GM19324 (cell line): ENCODE measurements around the gene ATP2B2.

Source experiments
- ATAC-seq: cut with Tn5 transposase; IDR thresholded peaks from one replicate; pipeline ENCODE4 v1.9.1; 2021; ENCODE audit warnings: mild to moderate bottlenecking, moderate library complexity; ENCODE audit not compliant: unreplicated experiment, low FRiP score

The ATP2B2 gene

DNA sequence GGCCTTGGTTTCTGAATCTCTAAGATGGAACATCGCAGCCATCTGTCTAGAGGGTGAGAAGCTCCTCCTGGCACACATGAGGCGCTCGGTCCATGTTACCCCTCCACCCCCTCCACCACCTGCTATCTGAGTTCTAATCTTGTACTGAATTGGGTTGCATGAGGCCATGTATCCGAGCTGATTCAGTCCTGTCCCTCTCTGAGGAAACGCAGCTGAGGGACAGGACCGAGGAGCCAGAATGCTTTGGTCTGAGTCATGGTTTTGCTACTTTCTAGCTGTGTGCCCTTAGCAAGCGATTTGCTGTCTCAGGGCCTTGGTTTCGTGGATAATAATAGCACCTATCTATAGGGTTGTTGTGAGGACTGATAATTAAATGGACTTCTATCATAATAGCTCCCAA lies 96.7 kb downstream of the ATP2B2 start:
- ATAC-seq: no peak

DNA sequence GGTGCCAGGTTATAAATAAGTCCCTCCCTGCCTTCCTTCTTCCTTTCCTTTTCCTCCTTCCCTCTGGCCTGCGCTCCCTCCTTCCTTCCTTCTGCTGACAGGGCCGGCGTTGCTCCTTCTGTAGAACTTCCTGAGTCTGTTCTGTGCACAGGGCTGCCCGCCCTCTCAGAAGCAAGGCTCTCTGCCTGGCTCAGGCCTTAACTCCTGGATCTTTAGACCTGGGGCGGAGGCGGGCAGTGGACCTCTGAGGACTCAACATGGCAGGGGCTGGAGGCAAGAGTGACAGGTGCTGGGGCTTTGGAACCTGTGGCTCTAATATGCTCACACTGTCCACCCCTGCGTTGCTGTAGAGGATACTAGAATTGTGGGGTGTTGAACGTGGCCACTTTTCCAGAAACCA lies 98.0 kb downstream of the ATP2B2 start:
- ATAC-seq: no peak

DNA sequence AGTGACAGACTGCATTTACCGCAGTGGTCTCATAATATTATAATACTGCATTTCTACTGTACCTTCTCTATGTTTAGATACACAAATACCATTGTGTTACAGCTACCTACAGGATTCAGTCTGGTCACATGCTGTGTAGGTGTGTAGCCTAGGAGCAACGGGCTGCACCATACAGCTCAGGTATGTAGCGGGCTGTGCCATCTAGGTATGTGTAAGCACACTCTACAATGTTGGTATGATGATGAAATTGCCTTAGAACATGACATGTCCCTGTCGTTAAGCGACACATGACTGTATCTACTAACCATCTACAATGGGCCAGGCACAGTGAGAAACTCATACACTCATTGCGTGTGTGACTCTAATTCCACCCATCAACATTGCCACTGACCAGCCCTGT lies 99.0 kb downstream of the ATP2B2 start:
- no peak for ATAC-seq

DNA sequence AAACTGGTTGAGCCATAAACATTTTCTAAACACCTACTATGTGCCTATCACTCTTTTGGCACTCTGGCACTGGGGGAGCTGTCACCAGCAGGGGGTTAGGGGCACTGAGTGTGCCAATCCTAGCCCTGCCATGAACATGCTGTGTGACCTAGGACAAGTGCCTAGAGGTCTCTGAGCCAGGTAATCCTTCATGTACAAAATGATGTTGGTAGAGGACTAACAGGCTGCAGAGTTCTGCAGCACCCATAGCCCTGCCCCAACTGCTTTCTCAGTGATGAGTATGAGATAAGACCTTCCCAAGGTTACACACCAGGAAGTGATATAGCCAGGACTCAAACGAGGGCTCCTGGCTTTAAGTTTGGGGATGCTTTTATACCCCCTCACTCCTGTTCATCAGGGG lies 99.6 kb downstream of the ATP2B2 start:
- ATAC-seq: no peak

DNA sequence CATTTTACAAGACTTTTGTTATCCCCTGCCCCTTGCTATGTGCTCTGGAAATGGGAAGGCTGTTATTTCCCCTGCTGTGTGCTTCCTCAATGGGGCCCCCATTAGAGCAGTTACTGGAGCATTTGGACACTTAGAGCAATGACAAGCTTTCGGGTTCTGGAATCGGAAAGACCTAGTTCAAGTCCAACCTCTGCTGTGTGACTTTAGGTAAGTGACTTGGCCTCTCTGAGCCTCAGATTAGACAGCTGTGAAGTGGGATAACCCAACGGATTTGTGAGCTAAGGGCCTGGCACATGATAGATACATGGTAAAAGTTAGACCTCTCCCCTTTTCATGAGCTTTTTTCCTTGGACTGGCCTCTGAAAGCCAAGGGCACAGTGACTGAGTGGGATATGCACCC lies 100.5 kb downstream of the ATP2B2 start:
- no peak for ATAC-seq

DNA sequence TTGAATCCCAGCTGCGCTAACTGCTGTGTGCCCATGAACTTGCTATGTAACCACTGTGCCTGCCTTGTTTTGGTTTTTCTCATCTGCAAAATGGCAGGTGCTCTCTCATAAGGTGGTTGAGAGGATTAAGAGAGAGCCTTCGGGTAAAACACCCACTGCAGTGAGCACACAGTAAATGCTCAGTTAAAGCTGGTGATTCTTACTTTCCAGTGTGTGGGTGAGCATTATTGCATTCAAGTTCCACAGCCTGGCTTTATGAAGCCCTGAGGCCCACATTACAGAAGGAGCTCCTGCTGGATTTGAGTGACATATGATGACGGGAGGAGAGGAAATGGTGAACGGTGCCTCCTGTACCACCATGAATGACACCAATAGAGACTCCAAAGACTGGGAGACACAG lies 101.0 kb downstream of the ATP2B2 start:
- no peak for ATAC-seq

DNA sequence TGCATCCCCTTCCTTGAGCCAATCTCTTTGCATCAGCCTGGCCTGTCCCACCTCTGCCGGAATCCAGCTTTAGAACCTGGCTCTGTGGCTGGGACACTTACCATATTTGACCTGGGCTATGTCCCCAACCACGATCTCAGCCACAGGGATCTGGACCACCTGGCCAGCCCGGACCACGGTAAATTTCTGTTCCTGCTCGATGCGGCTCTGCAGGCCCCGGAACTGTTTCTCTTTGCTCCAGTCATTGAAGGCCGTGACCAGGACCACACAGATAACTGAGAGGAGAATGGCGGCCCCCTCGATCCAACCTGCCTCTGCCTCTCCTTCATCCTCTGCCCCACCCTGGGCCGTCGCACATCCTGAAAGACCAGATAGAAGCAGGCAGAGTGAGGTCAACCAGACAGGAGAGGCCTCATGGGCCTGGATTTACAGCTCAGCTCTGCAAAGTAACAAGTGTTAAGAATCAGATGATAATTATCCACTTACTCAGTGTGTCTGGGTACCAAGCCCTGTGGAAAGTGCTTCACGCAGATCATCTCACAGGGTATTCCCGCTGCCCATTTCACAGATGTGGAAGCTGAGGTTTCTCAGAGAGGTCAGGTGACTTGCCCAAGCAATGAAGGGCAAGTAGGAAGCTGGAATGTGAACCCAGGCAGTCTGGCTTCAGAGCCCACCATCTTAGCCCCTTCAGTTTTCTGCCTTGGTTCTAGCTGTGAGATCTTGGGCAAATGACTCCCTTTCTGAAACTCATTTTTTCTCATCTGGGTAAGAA lies 103.2 kb downstream of the ATP2B2 start:
- ATAC-seq: no peak

DNA sequence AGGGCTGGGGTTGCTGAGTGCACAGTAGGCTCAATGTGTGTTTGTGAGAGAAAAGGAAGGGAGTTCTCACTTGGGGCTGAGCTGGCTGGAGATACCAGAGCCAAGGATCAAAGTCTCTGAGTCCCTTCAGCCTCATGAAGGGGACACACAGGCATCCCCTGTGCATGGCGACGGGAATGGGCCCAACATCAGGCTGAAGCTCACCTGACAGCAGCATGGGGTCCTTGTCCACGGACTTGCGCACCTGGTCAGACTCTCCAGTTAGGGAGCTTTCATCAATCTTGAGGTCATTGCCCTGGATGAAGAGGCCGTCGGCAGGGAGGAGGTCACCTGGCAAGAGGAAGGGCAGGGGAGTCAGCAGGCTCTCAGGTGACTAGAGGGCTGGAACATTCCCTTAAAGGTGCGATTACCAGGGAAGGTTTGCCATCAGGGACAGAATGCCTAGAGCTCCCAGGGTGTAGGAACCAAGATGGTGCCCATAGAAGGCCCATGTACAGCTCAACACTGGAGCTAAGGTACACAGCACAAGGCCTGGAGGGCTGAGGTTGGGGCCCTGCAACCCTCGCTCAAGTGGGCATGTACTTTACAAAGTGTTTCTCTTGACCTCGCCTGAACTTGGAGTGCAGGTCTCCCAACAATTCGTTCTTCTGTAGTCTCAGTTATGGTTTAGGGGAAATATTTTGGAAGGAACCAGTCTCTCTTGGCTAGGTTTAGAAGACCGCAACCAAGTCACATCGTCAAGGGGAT lies 104.5 kb downstream of the ATP2B2 start:
- ATAC-seq: no peak

DNA sequence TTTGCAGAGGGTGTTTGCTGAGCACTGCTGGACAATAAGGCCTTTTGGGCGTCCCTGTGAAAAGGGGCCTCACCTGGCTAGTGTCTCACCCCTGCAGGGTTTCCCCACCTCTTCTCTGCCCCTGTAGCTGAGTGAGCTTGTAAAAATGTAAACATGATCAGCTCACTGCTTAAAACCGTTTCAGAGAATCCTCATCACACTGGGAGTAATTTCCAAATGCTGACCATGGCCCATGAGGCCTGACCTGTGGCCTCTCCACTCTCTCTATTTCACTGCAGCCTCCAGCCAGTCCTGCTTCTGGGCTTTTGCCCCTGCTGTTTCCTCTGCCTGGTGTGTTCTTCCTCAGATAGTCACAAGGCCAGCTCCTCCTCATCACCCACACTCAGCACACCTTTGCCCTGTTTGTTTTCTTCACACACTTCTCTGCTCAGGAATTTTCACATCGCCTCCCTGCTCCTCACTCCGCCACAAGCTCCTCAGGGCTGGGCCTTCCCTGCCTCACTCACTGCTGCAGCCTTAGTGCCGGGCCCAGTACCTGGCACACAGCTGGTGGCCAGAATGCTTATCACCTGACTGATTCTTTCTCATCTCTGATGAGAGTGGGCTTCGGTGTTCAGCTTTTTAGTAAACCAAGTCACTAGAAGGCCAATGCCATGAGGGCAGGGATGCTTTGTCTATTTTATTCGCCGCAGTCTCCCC lies 105.2 kb downstream of the ATP2B2 start:
- no peak for ATAC-seq

DNA sequence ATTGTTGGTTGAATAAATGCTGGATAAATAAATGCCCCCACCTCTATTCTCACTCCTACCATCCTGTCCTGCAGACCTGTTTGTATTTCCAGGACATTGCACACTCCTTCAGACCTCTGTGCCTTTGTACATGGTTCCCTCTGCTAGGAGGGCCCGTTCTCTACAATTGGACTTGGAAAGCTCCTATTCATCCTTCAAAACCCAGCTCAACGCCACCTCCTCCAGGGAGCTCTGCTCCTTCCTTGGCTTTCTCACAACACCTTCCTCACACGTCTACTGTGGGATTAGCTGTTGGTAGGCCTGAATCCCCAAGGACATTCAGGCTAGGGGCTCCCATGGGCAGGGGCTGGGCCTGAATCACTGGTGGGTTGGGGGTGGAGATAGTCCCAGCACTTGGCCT lies 105.8 kb downstream of the ATP2B2 start:
- no peak for ATAC-seq

DNA sequence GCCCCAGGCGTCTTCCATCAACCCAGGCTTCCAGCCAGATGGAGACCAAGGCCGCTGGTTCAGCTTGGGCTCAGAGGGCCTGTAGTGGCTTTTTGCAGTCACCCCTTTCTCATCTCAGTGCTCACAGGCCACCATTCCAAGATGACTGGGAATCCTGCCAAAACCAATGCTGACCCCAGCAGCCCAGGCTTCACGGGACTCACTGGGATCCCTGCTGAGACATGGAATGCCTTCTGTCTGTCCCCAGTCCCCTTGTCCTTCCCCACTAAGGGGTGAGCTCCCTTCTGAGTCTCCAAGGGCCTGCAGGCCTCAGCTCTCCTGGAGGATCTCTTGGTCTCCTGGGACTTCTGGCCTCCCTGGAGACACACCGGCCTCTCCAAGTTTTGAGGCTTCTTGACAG lies 107.0 kb downstream of the ATP2B2 start:
- no peak for ATAC-seq

DNA sequence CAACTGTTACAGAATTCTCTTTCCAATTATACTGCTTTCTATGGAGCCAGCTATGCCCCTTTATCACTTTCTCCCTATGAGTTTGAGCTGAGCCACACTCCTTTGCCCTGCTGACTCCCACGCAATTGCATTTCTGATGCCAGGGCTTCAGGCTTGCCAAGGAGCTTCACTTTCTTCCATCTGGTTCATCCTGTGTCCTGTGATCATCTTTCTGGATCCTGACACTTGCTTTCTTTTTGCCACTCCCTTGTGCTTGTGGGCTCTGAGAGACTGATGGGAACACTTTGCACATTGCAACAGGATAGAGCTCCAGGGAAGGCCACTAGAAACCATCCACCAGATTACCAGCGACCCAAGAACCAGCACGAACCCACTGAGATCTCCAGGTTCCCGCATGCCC lies 107.5 kb downstream of the ATP2B2 start:
- no peak for ATAC-seq

DNA sequence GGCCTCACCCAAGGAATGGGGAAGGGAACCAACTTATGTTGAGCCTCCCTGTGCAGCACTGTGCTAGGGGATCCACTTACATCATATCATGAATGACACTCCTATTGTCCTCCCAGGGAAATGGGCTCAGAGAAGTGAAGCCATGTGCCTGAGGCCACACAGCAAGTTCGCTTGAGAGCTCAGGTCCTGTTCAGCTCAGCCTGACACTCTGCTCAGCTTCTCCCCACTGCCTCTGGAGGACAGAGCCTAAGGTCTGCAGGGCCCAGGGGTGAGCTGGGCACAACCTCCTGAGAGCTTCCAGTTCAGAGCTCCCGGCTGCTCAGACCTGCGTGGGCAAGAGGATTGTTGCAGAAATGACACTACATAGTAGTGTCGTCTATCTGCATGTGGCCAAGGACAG lies 108.5 kb downstream of the ATP2B2 start:
- ATAC-seq: no peak

DNA sequence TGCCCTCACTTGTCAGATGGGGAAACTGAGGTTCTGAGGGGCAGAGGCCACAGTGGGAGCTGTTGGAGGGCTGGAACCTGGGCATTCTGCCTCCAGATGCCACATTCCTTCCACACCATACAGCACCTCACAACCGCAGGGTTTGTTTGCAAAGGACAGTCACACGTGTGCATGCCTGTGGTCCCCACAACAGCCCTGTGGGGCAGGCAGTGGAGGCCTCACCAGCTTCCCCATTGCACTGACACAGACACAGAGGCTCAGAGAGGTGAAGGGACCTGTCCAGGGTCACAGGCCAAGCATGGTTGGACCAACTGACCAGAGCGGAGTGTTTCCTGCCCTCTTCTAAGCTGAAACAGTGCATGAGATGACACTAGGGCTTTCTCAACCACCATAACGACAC lies 109.3 kb downstream of the ATP2B2 start:
- no peak for ATAC-seq

DNA sequence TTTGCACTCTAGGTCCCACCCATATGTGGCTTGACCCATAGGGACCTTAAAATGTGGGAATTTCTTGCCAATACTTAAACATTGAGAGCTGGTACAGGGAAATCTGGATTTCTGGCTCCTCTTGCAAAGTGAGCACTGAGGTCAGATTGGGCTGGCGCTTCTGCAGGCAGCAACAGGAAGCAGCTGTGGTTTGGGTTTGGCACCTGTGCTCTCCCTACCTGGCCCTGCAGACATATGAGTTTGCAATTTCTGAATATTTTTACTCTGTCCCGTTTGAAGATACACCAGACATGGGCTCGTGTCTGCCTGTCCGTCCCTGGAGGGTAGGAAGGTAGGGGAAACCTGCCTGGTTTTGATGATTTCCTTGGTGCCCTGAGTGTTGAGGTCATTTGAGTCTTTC lies 109.7 kb downstream of the ATP2B2 start:
- peak; percentile 43 for ATAC-seq

DNA sequence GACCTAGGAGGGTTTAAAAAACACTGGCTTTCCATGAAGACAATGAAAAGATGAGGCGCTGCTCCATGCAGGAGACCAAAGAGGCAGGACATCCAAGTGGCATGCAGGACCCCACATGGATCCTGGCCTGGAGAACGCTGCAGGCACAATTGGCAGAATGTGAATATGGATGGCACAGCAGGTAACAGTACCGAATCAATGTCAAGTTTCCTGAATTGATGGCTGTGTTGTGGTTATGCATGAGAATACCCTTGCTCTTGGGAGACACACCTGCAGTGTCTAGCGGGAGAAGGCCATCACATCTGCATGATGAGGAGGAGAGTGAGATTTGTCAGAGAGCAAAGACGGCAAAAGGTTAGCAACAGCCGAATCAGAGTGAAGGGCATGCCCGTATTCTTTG lies 110.2 kb downstream of the ATP2B2 start:
- ATAC-seq: no peak

DNA sequence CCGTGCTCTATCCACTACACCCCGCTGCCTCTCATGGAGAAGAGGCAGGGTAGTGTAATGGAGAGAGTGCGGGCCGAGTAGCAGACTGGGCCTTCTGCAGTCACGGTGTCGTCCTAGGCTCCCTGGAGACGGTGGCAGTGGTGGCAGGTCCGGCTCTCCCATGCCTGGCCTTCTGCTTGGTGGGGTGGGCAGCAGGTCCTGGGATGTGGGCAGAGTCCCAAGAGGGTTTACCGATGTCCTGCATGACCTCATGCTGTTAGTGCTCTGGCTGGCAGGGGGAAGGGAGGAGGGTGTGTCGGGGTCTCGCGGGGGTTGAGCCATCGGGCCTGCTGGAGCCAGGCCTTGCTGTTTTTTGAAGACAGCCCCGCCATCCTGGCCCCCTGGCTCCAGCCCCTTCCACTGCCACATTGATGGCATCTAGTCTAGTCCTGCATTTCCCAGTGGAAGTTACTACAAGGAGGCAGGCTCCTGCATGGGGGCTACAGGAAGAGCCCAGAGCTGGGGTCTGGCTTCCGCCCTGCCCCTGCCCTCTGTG lies 110.8 kb downstream of the ATP2B2 start:
- ATAC-seq: no peak

DNA sequence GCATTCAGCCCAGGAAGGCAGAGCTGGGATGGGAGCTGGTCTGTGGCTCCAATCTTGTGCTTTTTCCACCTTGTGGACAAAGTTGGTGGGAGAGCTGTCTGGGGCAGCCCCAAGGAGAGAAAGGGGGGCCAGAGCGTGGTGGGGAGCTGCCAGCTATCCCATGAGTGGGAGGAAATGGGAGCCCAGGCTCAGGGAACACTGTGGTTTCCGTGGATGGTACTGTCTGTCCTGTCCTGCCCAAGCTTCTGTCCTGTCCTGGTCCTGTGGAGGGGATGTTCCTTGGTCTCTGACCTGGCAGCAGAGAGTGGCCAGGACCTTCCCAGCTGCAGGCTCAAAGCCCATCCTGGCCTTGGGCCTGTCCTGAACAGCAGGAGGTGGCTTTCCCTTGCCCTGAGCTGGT lies 111.9 kb downstream of the ATP2B2 start:
- ATAC-seq: no peak

DNA sequence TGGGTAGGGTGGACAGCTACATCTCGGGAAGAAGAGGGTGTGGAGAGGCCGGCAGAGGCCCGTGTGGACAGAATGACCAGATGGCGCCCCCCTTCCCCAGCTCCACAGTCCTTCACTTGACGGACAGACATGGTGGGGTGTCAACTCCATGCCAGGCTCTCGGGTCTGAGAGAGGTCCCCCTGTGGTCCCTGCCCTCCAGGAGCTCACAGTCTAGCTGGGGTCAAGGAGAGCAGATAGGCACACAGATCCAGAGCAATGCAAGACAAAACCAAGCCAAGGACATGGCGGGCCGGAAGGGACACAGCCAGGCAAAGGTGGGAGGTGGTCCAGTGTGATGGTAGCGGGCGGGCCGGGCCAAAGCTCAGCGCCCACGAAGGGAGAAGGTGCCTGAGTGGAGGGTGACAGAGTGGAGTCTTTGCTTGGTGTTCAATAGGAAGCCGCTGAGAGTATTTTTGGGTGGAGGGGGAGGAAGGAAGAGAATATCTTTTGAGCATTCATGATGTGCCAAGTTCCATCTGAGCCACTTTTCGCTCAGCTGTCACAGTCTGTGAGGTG lies 112.4 kb downstream of the ATP2B2 start:
- no peak for ATAC-seq

DNA sequence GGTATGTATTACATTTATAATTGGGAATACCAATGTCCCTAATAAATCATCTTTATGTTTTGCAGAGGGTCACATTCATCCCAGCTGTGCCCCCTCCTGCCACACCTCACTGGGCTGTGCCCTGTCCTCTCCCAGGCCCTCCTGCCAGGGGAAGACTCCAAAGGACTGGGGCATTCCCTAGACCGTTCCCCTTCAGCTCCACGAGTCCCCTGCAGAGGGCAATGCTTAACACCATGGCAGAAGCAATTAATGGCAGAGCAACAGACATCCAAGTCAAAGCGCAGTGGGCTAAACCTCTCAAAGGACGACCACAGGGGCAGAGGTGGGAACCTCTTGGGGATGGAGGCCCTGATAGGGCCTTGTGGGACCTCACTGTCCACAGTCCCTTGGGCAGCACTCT lies 113.1 kb downstream of the ATP2B2 start:
- ATAC-seq: no peak

DNA sequence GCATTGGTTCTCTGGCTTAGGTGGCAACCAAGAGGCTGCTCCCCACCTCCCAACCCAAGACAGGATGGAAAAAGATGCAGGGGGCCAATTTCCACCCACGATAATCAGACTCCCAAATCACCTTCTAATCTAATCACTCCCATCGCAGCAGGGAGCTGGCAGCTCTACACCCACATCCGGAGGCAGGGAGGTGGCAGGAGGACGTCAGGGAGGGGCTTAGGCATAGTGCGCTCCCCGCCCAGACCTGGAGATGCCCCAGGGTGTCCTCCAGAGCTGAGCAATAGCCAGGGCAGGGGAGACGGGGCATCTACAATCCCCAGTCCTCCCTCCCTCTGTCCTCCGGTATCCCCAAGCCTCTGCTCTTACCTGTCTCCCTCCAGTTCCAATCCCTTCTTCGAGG lies 114.0 kb downstream of the ATP2B2 start:
- ATAC-seq: no peak
